HG02759 (cell line): Measurements from ENCODE around the gene RBSN.

Experiments
- ATAC-seq: cut with Tn5 transposase; IDR thresholded peaks from one replicate; pipeline ENCODE4 v1.9.1; 2021; ENCODE audit warnings: mild to moderate bottlenecking, moderate library complexity; ENCODE audit not compliant: unreplicated experiment

The RBSN gene

GRCh38 chr3:15023719-15024118 lies 75.2 kb downstream of the RBSN start:
- no peak for ATAC-seq

- no peak for ATAC-seq
Measured at GRCh38 chr3:15023249-15023648, 75.7 kb downstream of the RBSN start.
